DMS 273 treated with DMSO at 0.1 percent for 48 hours (cell line): Measurements from ENCODE around the gene GDF2.

Source experiments
- DNase-seq: peaks from one replicate; lab custom pipeline; 2025; lab: John Stamatoyannopoulos, UW

Gene GDF2

GRCh38 chr10:47291682-47292081, 30.6 kb upstream of the GDF2 start:
- DNase-seq = no peak

DNA sequence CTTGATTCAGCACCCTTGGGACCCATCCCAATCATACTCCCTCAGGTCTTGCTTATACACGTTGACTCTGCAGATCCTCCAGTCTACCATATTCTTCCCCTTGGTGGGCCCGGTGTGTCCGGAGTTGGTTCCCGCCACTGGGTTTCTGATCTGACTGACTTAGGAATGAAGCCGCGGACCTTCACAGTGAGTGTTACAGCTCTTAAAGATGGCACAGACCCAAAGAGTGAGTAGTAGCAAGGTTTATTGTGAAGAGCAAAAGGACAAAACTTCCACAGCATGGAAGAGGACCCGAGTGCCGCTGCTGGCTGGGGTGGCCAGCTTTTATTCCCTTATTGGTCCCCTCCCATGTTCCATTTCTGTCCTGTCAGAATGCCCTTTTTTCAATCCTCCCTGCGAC, 28.2 kb upstream of the GDF2 start:
- DNase-seq = no peak

- DNase-seq = no peak
Measured at GRCh38 chr10:47294501-47294900, 27.8 kb upstream of the GDF2 start.

DNA sequence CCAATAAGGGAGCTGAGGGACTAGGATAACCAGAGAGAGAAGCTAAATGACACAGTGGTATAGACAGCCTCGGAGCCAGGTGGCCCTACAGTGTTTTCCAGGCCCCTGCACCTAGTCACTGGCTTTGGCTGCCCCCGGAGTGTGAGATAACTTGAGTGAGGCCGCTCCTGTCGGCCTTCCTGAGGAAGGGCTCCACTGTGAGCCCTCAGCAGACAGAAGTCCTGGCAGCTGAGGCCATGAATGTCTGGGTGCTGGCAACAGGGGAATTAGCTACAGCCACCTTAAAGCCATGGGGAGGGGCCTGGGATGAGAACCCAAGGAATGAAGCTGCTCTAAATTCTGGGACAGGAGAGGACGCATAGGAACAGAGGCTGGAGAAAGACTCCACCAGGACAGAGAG, 26.8 kb upstream of the GDF2 start:
- DNase-seq = no peak

- DNase-seq = no peak
Measured at GRCh38 chr10:47296156-47296894, 25.9 kb upstream of the GDF2 start.

GRCh38 chr10:47296941-47297340, 25.3 kb upstream of the GDF2 start:
- DNase-seq = no peak

- DNase-seq = no peak
Measured at GRCh38 chr10:47297866-47298540, 24.3 kb upstream of the GDF2 start.

- no peak for DNase-seq
Measured at GRCh38 chr10:47298715-47299114, 23.5 kb upstream of the GDF2 start.

GRCh38 chr10:47299611-47300428, 22.4 kb upstream of the GDF2 start, which contains the start of gene GDF10:
Gene GDF10, plus strand, starts transcription at chr10:47300197. Its CDS starts 455 bp downstream, at chr10:47300652.
- DNase-seq = no peak

- DNase-seq = no peak
Measured at GRCh38 chr10:47300429-47300931, 21.8 kb upstream of the GDF2 start.

DNA sequence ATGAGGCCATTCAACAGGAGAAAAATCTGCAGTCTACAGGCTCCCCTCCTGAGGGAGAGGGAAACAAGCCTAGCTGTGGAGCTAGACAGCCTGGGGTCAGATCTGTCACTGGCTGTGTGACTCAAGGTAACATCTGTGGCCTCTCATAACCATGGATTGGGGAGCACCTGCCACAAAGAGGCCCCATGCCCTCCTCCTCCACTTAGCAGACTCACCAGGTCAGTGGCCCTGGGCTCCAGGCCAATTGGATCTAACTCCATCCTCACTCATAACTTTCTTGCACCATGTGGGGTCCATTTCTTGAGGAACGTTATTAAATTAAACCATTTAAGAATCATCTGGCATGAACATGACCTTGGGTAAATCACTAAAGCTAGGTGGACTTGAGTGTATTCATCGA, 20.4 kb upstream of the GDF2 start:
- no peak for DNase-seq

DNA sequence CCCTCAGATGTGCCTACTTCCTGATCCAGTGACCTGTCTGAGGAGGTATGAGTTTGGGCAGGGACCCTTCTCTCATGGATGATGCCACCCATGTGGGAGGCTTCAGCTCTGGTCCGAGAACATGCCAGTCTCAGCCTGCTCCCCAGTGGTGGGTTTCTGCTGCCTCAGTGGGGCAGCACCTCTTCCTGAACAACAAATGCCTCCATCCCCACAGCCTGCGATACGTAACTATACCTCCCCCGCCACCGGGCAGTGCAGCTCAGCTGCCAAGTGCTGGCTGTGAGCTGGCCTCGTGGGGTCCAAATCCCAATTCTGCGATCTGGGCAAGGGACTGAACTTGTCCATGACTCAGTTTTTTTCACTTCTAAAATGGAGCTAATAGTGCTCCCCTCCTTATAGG, 19.1 kb upstream of the GDF2 start:
- DNase-seq = no peak

- DNase-seq = no peak
Measured at GRCh38 chr10:47303866-47304265, 18.4 kb upstream of the GDF2 start.

- DNase-seq = no peak
Measured at GRCh38 chr10:47305566-47305965, 16.7 kb upstream of the GDF2 start.

- DNase-seq = no peak
Measured at GRCh38 chr10:47306387-47307210, 15.7 kb upstream of the GDF2 start.

GRCh38 chr10:47307381-47307780, 14.9 kb upstream of the GDF2 start:
- DNase-seq = no peak

DNA sequence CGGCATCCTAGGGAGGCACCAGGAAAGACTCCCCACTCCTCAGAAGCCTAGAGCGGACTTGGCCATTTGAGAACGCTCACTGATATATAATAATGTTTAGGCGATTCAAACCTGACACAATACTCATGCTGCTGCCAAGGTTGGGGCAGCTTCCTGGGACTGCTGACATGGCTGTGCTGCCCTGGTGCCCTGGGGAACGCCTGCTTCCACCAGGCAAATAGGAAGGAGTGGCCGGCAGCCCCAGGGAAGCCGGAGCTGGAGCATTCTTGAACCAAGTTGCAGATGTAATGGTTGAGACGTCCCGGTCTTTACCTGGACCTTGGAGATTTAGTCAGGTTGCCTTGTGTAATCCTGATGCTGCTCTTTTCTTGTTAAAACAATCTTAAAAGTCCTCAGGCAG, 13.5 kb upstream of the GDF2 start:
- no peak for DNase-seq

DNA sequence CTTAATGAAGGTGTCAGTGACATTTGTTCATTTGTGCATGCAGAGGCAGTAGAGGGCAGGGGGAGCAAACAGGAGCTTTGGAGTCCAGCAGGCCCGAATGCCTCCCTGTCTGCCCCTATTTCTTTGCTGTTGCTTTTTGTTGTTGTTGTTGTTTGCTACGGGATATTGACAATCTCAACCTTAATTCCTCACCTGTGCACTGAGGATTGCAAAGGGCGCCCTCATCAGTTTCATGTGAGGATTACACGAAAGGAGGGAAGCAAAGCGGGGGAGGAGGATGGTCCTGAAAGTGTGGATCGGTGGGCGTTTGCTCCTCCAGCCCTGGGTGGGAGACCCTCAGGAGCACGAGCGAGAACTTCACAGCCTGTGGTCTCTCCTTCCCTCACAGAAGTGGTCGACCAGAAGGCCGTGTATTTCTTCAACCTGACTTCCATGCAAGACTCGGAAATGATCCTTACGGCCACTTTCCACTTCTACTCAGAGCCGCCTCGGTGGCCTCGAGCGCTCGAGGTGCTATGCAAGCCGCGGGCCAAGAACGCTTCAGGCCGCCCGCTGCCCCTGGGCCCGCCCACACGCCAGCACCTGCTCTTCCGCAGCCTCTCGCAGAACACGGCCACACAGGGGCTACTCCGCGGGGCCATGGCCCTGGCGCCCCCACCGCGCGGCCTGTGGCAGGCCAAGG, 12.7 kb upstream of the GDF2 start:
- DNase-seq = no peak

DNA sequence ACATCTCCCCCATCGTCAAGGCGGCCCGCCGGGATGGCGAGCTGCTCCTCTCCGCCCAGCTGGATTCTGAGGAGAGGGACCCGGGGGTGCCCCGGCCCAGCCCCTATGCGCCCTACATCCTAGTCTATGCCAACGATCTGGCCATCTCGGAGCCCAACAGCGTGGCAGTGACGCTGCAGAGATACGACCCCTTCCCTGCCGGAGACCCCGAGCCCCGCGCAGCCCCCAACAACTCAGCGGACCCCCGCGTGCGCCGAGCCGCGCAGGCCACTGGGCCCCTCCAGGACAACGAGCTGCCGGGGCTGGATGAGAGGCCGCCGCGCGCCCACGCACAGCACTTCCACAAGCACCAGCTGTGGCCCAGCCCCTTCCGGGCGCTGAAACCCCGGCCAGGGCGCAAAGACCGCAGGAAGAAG, 12.2 kb upstream of the GDF2 start:
- no peak for DNase-seq

- DNase-seq = no peak
Measured at GRCh38 chr10:47311193-47311931, 10.9 kb upstream of the GDF2 start.
